ENCODE data around the gene GLOD5.

Gene GLOD5

GRCh38 chrX:48772602-48773001 is 11.1 kb downstream of the GLOD5 start:
- DNase-seq (ENCODE audit: low read depth): no peak
- H3K4me3 ChIP-seq (ENCODE audit: control insufficient read depth, low read depth, low read length): no peak overlapping the region
- no peak for TF ChIP-seq CTCF (conservative IDR thresholded peaks at IDR 0.05; ENCODE audit: control insufficient read depth, insufficient read depth, low read depth, low read length)

- DNase-seq (ENCODE audit: low read depth): no peak
- H3K4me3 ChIP-seq (ENCODE audit: control insufficient read depth, low read depth, low read length): no peak overlapping the region
- no peak for TF ChIP-seq CTCF (conservative IDR thresholded peaks at IDR 0.05; ENCODE audit: control insufficient read depth, insufficient read depth, low read depth, low read length)
Measured at GRCh38 chrX:48776818-48777439, 15.4 kb downstream of the GLOD5 start.

- DNase-seq (ENCODE audit: low read depth): no peak
- TF ChIP-seq CTCF (conservative IDR thresholded peaks at IDR 0.05; ENCODE audit: control insufficient read depth, insufficient read depth, low read depth, low read length): no peak
- no peak overlapping the region for H3K4me3 ChIP-seq (ENCODE audit: control insufficient read depth, low read depth, low read length)
Measured at GRCh38 chrX:48779399-48779798, 17.9 kb downstream of the GLOD5 start.

GRCh38 chrX:48781705-48782104 is 20.2 kb downstream of the GLOD5 start:
- TF ChIP-seq CTCF (conservative IDR thresholded peaks at IDR 0.05; ENCODE audit: control insufficient read depth, insufficient read depth, low read depth, low read length): no peak
- DNase-seq (ENCODE audit: low read depth): no peak

GRCh38 chrX:48782216-48782615 is 20.7 kb downstream of the GLOD5 start:
- no peak overlapping the region for H3K4me3 ChIP-seq (ENCODE audit: control insufficient read depth, low read depth, low read length)
- no peak for DNase-seq (ENCODE audit: low read depth)
- TF ChIP-seq CTCF (conservative IDR thresholded peaks at IDR 0.05; ENCODE audit: control insufficient read depth, insufficient read depth, low read depth, low read length): no peak

More at GRCh38 chrX:48781705-48782104, 20.2 kb downstream of the GLOD5 start:
- H3K4me3 ChIP-seq (ENCODE audit: control insufficient read depth, low read depth, low read length): no peak overlapping the region

GRCh38 chrX:48782795-48783194 is 21.2 kb downstream of the GLOD5 start:
- H3K4me3 ChIP-seq (ENCODE audit: control insufficient read depth, low read depth, low read length): no peak overlapping the region
- no peak for DNase-seq (ENCODE audit: low read depth)

More at GRCh38 chrX:48782795-48783194, 21.2 kb downstream of the GLOD5 start:
- no peak for TF ChIP-seq CTCF (conservative IDR thresholded peaks at IDR 0.05; ENCODE audit: control insufficient read depth, insufficient read depth, low read depth, low read length)
